Glutamatergic neuron (in vitro differentiated cells): ENCODE measurements around the gene COX6B2. TPM values are rescaled to one million over a fixed set of nuclear protein-coding genes. Genes with fewer than 3 reads are reported as not detected.

ENCODE experiments used
- DNase-seq: peaks from one replicate; pipeline ENCODE4 v3.0.0; 2022
- H3K27ac Mint-ChIP-seq: one replicate; pipeline ENCODE4 v1.8.0; 2020; ENCODE audit warnings: mild to moderate bottlenecking, mixed read lengths, inconsistent platforms; ENCODE audit not compliant: unreplicated experiment
- H3K27me3 Mint-ChIP-seq: one replicate; pipeline ENCODE4 v1.8.0; 2020; ENCODE audit warnings: mild to moderate bottlenecking, moderate library complexity, mixed read lengths, inconsistent platforms; ENCODE audit not compliant: unreplicated experiment
- H3K36me3 Mint-ChIP-seq: one replicate; pipeline ENCODE4 v1.8.0; 2020; ENCODE audit warnings: mild to moderate bottlenecking, mixed read lengths, inconsistent platforms; ENCODE audit not compliant: unreplicated experiment
- H3K4me1 Mint-ChIP-seq: one replicate; pipeline ENCODE4 v1.8.0; 2020; ENCODE audit warnings: mild to moderate bottlenecking, low read depth, mixed read lengths, inconsistent platforms; ENCODE audit not compliant: unreplicated experiment
- H3K4me3 Mint-ChIP-seq: one replicate; pipeline ENCODE4 v1.8.0; 2020; ENCODE audit warnings: mild to moderate bottlenecking, mixed read lengths, inconsistent platforms; ENCODE audit not compliant: unreplicated experiment
- H3K9me3 Mint-ChIP-seq: one replicate; pipeline ENCODE4 v1.8.0; 2020; ENCODE audit warnings: mild to moderate bottlenecking, moderate library complexity, mixed read lengths, inconsistent platforms; ENCODE audit not compliant: unreplicated experiment
- CTCF ChIP-seq: fragments of 200-600 bp; sonication (generic); IDR thresholded peaks from one replicate; pipeline ENCODE4 v1.5.0; 2021; ENCODE audit not compliant: partially characterized antibody, unreplicated experiment
- total RNA-seq: library from RNA; stranded (reverse); fragmentation: NEBNext Ultra II Directional; extraction: Animal tissue kit (Norgen Biotek cat#: 25700); gene quantifications from one replicate; pipeline ENCODE4 v1.2.1, GENCODE V29; 2021; ENCODE audit not compliant: unreplicated experiment

COX6B2 gene
- total RNA-seq, 1 donor from 2014 or later = 2.8 TPM

- Mint-ChIP-seq H3K27ac (no peak overlapping the region), H3K36me3 (peaks cover 4% of the 10 kb centered on the region), H3K4me1 (peaks cover 7% of the 10 kb centered on the region), H3K27me3 (peaks cover 10% of the 10 kb centered on the region), H3K4me3 (no peak overlapping the region), H3K9me3 (peaks cover 1% of the 10 kb centered on the region)
- TF ChIP-seq CTCF = no peak
- no peak for DNase-seq
These were observed 49.5 kb downstream of the COX6B2 start for GRCh38 chr19:55304980-55305379.

- Mint-ChIP-seq H3K4me3 (no peak overlapping the region), H3K4me1 (peaks cover 7% of the 10 kb centered on the region), H3K27me3 (peaks cover 10% of the 10 kb centered on the region), H3K9me3 (peaks cover 3% of the 10 kb centered on the region), H3K27ac (no peak overlapping the region), H3K36me3 (peaks cover 4% of the 10 kb centered on the region)
- DNase-seq = peak; percentile 45
- TF ChIP-seq CTCF = no peak
These were observed 50.1 kb downstream of the COX6B2 start for GRCh38 chr19:55304279-55304978.

- H3K27ac Mint-ChIP-seq = no peak overlapping the region
- H3K36me3 Mint-ChIP-seq = peaks cover 4% of the 10 kb centered on the region
- no peak for DNase-seq
- no peak for TF ChIP-seq CTCF
- peaks cover 7% of the 10 kb centered on the region for H3K4me1 Mint-ChIP-seq
- H3K27me3 Mint-ChIP-seq = peaks cover 11% of the 10 kb centered on the region
- no peak overlapping the region for H3K4me3 Mint-ChIP-seq
- H3K9me3 Mint-ChIP-seq = peaks cover 3% of the 10 kb centered on the region
These were observed 51.0 kb downstream of the COX6B2 start for GRCh38 chr19:55303477-55303876.

GRCh38 chr19:55302318-55302703, 52.2 kb downstream of the COX6B2 start:
- Mint-ChIP-seq H3K4me1 (peaks cover 7% of the 10 kb centered on the region), H3K4me3 (no peak overlapping the region), H3K36me3 (no peaks in the 10 kb centered on the region), H3K27me3 (peaks cover 8% of the 10 kb centered on the region), H3K9me3 (peaks cover 3% of the 10 kb centered on the region), H3K27ac (no peak overlapping the region)
- no peak for DNase-seq
- no peak for TF ChIP-seq CTCF

GRCh38 chr19:55301459-55302317, 52.8 kb downstream of the COX6B2 start:
- DNase-seq = peak; percentile 95
- Mint-ChIP-seq H3K27me3 (peaks cover 8% of the 10 kb centered on the region), H3K4me3 (peak overlapping the region; percentile 52), H3K36me3 (no peaks in the 10 kb centered on the region), H3K27ac (peak overlapping the region; percentile 80), H3K4me1 (peaks cover 7% of the 10 kb centered on the region), H3K9me3 (peaks cover 2% of the 10 kb centered on the region)
- peak; percentile 99 for TF ChIP-seq CTCF
